Measurements from ENCODE around the gene TRAF4.

DNA sequence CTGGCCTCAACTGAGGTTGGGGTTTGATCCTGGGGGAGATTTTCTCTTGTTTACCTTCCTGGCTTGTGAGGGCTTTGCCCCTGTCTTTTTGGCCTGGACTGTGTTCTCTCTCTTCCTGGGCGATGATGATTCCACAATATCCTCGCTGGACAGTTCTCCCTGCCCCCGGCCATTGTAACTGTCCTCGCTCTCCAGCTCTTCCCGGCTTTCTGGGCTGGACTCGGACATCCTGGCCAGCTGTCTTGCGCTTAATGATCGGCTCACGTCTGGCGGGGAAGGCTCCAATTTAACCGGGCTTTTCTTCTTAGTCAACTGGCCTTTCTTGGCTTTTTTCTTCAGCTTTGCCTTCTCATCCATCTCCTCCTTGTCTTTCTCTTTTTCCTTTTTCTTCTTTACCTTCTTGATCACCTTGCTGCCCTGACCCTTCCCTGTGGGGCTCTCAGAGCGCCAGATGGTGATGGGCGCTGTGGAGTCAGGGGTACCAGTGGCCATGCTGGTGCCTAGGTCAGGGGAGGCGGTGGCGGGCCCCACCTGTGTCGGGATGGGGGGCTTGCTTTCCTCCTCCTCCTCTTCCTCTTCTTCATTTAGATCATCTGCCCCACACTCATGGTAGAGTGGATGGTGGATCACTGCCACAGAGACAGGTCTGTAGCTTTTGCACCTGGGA, 40.1 kb upstream of the TRAF4 start:
- TF ChIP-seq ATF2 (IDR thresholded peaks at IDR 0.05; ENCODE audit: low read length) = no peak
- no peak for TF ChIP-seq CTCF (IDR thresholded peaks at IDR 0.05 in 2 of 3, conservative IDR thresholded peaks at IDR 0.05 in 1 of 3; ENCODE audit: control insufficient read depth in 2 of 3, extremely low read depth in 1 of 3, insufficient read depth in 1 of 3, low read depth in 3 of 3, low read length in 3 of 3)
- TF ChIP-seq ZBTB4 (CRISPR knock-in tag; IDR thresholded peaks at IDR 0.05) = no peak
- TF ChIP-seq YY1 (IDR thresholded peaks at IDR 0.05; ENCODE audit: low read depth, low read length) = no peak
